ENCODE data around the gene DUSP22. TPM values are rescaled to one million over a fixed set of nuclear protein-coding genes. Genes with fewer than 3 reads are reported as not detected.
"Not testable (repeated sequence)": the region's sequence is repeated elsewhere in the genome, so short reads cannot be mapped to it uniquely, and the experiment has no call there.

Gene DUSP22
- total RNA-seq, 4 donors from 2014 or later, result 35.4 to 213 (median 49.5) TPM

DNA sequence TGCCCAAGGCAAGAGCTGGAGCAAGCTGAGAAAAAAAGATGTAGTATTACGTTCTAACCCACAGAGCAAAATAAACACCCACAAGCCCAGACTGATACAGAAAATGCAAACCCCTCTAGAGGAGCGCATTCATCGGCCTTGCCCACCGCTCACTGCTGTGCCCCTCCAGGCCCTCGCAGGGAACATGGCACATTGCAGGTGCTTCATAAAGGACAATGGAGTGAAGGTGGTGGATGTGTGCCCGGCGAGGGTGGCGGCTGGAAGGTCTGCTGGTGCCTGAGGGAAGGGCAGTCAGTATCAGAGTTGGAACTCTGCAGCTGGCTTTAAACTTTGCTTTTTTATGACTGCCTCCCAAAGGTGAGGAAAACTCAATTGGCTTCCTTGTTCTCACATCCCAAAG, 80.7 kb downstream of the DUSP22 start:
- Histone ChIP-seq H3K27me3 (peaks cover 53% of the 10 kb centered on the region), H3K36me3 (no peaks in the 10 kb centered on the region), H3K9me3 (no peaks in the 10 kb centered on the region), H3K27ac (no peak overlapping the region), H3K4me3 (no peak overlapping the region), H3K4me1 (no peaks in the 10 kb centered on the region)
- intact Hi-C loops (cut with DNase I; ENCODE audit: low total_unique reads), result no loop called here
- in situ Hi-C loops (cut with MboI; ENCODE audit: low pct_ligation_motif_present in 1 of 4, low pct_unique_long_range_greater_than_20kb in 1 of 4, low sequenced_read_pairs in 3 of 4), result no loop called here
- TF ChIP-seq POLR2A (IDR thresholded peaks at IDR 0.05) (no peak), POLR2AphosphoS5 (IDR thresholded peaks at IDR 0.05) (no peak)
- TF ChIP-seq, protein P1, sequence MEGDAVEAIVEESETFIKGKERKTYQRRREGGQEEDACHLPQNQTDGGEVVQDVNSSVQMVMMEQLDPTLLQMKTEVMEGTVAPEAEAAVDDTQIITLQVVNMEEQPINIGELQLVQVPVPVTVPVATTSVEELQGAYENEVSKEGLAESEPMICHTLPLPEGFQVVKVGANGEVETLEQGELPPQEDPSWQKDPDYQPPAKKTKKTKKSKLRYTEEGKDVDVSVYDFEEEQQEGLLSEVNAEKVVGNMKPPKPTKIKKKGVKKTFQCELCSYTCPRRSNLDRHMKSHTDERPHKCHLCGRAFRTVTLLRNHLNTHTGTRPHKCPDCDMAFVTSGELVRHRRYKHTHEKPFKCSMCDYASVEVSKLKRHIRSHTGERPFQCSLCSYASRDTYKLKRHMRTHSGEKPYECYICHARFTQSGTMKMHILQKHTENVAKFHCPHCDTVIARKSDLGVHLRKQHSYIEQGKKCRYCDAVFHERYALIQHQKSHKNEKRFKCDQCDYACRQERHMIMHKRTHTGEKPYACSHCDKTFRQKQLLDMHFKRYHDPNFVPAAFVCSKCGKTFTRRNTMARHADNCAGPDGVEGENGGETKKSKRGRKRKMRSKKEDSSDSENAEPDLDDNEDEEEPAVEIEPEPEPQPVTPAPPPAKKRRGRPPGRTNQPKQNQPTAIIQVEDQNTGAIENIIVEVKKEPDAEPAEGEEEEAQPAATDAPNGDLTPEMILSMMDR (IDR thresholded peaks at IDR 0.05), result no peak
- no peak for DNase-seq
- 62 to 70% methylated on average over 8 of the region's 8 CpGs for WGBS, 2 donors (ENCODE audit: low coverage in 1 of 2)

DNA sequence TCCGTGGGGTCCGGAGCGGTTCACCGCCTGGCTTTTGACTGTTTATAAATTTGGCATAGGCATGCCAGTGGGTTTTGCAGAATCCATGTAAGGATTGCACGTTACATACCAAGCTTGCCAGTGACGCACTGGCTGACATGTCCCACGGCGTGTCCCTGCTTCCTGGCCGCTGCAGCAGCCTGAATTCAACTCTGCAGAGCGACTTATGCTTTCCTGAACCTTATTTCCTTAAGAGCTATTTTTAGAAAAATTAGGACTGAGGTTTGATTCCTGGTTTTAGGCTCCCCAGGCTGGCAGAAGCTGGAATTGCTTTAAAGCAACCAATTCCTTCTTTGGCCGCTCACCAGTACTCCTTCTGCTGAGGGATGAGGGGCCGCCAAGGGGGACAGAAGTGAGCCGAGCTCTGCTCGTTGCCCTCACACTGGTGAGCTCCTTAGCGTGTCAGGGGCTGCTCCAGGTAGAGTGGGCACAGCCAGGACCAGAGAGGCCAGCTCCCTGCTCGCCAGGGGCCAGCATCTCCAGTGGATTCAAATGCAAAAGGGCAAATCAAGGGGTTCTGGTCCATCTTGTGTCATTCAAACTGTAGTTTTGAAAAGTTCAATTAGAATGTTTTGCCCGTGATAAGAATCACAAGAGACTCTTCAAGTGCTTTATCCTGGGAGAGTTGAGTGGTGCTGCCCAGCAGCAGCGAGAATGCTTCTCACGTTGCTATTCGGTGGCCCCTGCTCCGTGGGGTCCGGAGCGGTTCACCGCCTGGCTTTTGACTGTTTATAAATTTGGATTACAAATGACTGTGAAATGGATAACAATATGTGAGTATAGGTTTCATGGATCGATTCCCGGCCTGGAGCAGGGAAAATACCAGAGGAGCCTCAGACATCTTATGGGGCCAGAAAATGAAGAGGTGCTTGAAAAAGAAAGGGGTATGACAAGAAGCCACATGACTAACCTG, 81.8 kb downstream of the DUSP22 start:
- whole genome bisulfite sequencing, 2 donors (ENCODE audit: low coverage in 1 of 2), result 72 to 79% methylated on average over 22 to 26 of the region's 26 CpGs
- intact Hi-C loops (cut with DNase I; ENCODE audit: low total_unique reads) (no loop called here), in situ Hi-C loops (cut with MboI; ENCODE audit: low pct_ligation_motif_present in 1 of 4, low pct_unique_long_range_greater_than_20kb in 1 of 4, low sequenced_read_pairs in 3 of 4) (no loop called here)
- Histone ChIP-seq H3K27me3 (peaks cover 50% of the 10 kb centered on the region), H3K4me1 (no peaks in the 10 kb centered on the region), H3K9me3 (no peaks in the 10 kb centered on the region), H3K36me3 (no peaks in the 10 kb centered on the region), H3K27ac (no peak overlapping the region), H3K4me3 (no peak overlapping the region)
- no peak for DNase-seq
- TF ChIP-seq POLR2AphosphoS5 (IDR thresholded peaks at IDR 0.05), result no peak
- TF ChIP-seq EP300 (IDR thresholded peaks at IDR 0.05; ENCODE audit: low read depth), result no peak
- TF ChIP-seq, protein P1 (IDR thresholded peaks at IDR 0.05), result no peak
- no peak for TF ChIP-seq POLR2A (IDR thresholded peaks at IDR 0.05)

GRCh38 chr6:374956-375355, 82.7 kb downstream of the DUSP22 start:
- intact Hi-C loops (cut with DNase I; ENCODE audit: low total_unique reads), result no loop called here
- peaks cover 48% of the 10 kb centered on the region for H3K27me3 ChIP-seq
- H3K4me1 ChIP-seq, result no peaks in the 10 kb centered on the region
- no peaks in the 10 kb centered on the region for H3K36me3 ChIP-seq
- H3K27ac ChIP-seq, result no peak overlapping the region
- H3K9me3 ChIP-seq, result no peaks in the 10 kb centered on the region
- WGBS, 2 donors (ENCODE audit: low coverage in 1 of 2), result 89 to 90% methylated on average over 7 to 8 of the region's 8 CpGs
- in situ Hi-C loops (cut with MboI; ENCODE audit: low pct_ligation_motif_present in 1 of 4, low pct_unique_long_range_greater_than_20kb in 1 of 4, low sequenced_read_pairs in 3 of 4), result no loop called here
- H3K4me3 ChIP-seq, result no peak overlapping the region
- TF ChIP-seq EP300 (IDR thresholded peaks at IDR 0.05; ENCODE audit: low read depth), result no peak
- no peak for TF ChIP-seq POLR2AphosphoS5 (IDR thresholded peaks at IDR 0.05)
- TF ChIP-seq POLR2A (IDR thresholded peaks at IDR 0.05), result no peak
- TF ChIP-seq, protein P1 (IDR thresholded peaks at IDR 0.05), result no peak
- no peak for DNase-seq

- Histone ChIP-seq H3K4me1 (no peaks in the 10 kb centered on the region), H3K27me3 (peaks cover 55% of the 10 kb centered on the region), H3K27ac (no peak overlapping the region), H3K9me3 (no peaks in the 10 kb centered on the region), H3K36me3 (no peaks in the 10 kb centered on the region), H3K4me3 (no peak overlapping the region)
- DNase-seq, result no peak
- intact Hi-C loops (cut with DNase I; ENCODE audit: low total_unique reads) (no loop called here), in situ Hi-C loops (cut with MboI; ENCODE audit: low pct_ligation_motif_present in 1 of 4, low pct_unique_long_range_greater_than_20kb in 1 of 4, low sequenced_read_pairs in 3 of 4) (no loop called here)
- 71 to 76% methylated on average over 10 of the region's 10 CpGs for WGBS, 2 donors (ENCODE audit: low coverage in 1 of 2)
- TF ChIP-seq EP300 (IDR thresholded peaks at IDR 0.05; ENCODE audit: low read depth) (no peak), POLR2AphosphoS5 (IDR thresholded peaks at IDR 0.05) (no peak), POLR2A (IDR thresholded peaks at IDR 0.05) (no peak)
- TF ChIP-seq, protein P1 (IDR thresholded peaks at IDR 0.05), result no peak
Observed at GRCh38 chr6:376827-377640, 84.7 kb downstream of the DUSP22 start.

- peaks cover 50% of the 10 kb centered on the region for H3K27me3 ChIP-seq
- DNase-seq; H3K9me3 ChIP-seq; H3K27ac ChIP-seq; in situ Hi-C loops (cut with MboI; ENCODE audit: low pct_ligation_motif_present in 1 of 4, low pct_unique_long_range_greater_than_20kb in 1 of 4, low sequenced_read_pairs in 3 of 4); H3K4me3 ChIP-seq; H3K36me3 ChIP-seq; intact Hi-C loops (cut with DNase I; ENCODE audit: low total_unique reads); H3K4me1 ChIP-seq: not testable (repeated sequence)
- WGBS, 2 donors (ENCODE audit: low coverage in 1 of 2), result 85 to 95% methylated on average over 10 to 13 of the region's 13 CpGs
Observed at GRCh38 chr6:377641-378020, 85.3 kb downstream of the DUSP22 start.
